Thoracic aorta (tissue), 2 donors: ENCODE results near the gene ZMAT5. TPM values are rescaled to one million over a fixed set of nuclear protein-coding genes. Genes with fewer than 3 reads are reported as not detected.
"Not testable (repeated sequence)": the region's sequence is repeated elsewhere in the genome, so short reads cannot be mapped to it uniquely, and the experiment has no call there.

Experiments
- ATAC-seq: fragments of 150-250 bp; one replicate; pipeline ENCODE4 v1.8.0; 2017; ENCODE audit warnings: low read depth; ENCODE audit not compliant: insufficient number of reproducible peaks, low FRiP score
- DNase-seq: peaks from one replicate; pipeline ENCODE4 v3.0.0-alpha.2; 2020; ENCODE audit warnings: low spot score
- H3K27ac ChIP-seq, 2 donors: fragments of 200-600 bp; sonication (generic); 1 replicate in 1 of 2; 2 replicates in 1 of 2; pipeline ENCODE4 v1.5.1; 2016; ENCODE audit warnings: mild to moderate bottlenecking in 2 of 2, moderate library complexity in 2 of 2
- H3K27me3 ChIP-seq: fragments of 200-600 bp; sonication (generic); replicated peaks from 2 replicates; pipeline ENCODE4 v1.6.0; 2016; ENCODE audit warnings: mild to moderate bottlenecking; ENCODE audit not compliant: insufficient read depth
- H3K36me3 ChIP-seq: fragments of 200-600 bp; sonication (generic); one replicate; pipeline ENCODE4 v1.5.1; 2016
- H3K4me1 ChIP-seq, 2 donors: fragments of 200-600 bp; sonication (generic); 1 replicate in 1 of 2; 2 replicates in 1 of 2; pipeline versions ENCODE4 v1.5.1 to v1.6.0; 2016; ENCODE audit warnings: low read depth in 2 of 2, mild to moderate bottlenecking in 1 of 2; ENCODE audit not compliant: control insufficient read depth in 1 of 2
- H3K4me3 ChIP-seq: fragments of 200-600 bp; sonication (generic); 2 replicates; pipeline ENCODE4 v1.5.1; 2016; ENCODE audit warnings: mild to moderate bottlenecking
- H3K9me3 ChIP-seq: fragments of 200-600 bp; sonication (generic); 2 replicates; pipeline ENCODE4 v1.5.1; 2016
- CTCF ChIP-seq: fragments of 200-600 bp; sonication (generic); IDR thresholded peaks from one replicate; pipeline ENCODE4 v1.5.1; 2019; ENCODE audit warnings: antibody characterized with exemption
- total RNA-seq, 2 donors: library from RNA; depleted of rRNA; stranded (reverse); fragments of >200 nt; gene quantifications; one replicate each; pipeline versions ENCODE4 v1.1.0 to v1.2.3, GENCODE V29; 2016

Gene ZMAT5
- total RNA-seq, 2 donors from 2014 or later, result 11.0 to 26.8 TPM

GRCh38 chr22:29756341-29756740 lies 10.5 kb downstream of the ZMAT5 start:
- Histone ChIP-seq H3K27ac (no peak overlapping the region), H3K9me3 (no peaks in the 10 kb centered on the region), H3K27me3 (no peaks in the 10 kb centered on the region), H3K4me3 (no peak overlapping the region), H3K4me1 (no peaks in the 10 kb centered on the region), H3K36me3 (peaks cover 3% of the 10 kb centered on the region)
- ATAC-seq (no peak), DNase-seq (no peak)
- TF ChIP-seq CTCF, result no peak

- Histone ChIP-seq H3K9me3 (no peaks in the 10 kb centered on the region), H3K27me3 (no peaks in the 10 kb centered on the region)
- no peak for ATAC-seq
Measured at GRCh38 chr22:29755889-29756288, 10.9 kb downstream of the ZMAT5 start.

GRCh38 chr22:29754658-29755395 lies 12.0 kb downstream of the ZMAT5 start:
- not testable (repeated sequence) for H3K27me3 ChIP-seq, H3K36me3 ChIP-seq, H3K27ac ChIP-seq, H3K9me3 ChIP-seq, ATAC-seq, DNase-seq, H3K4me3 ChIP-seq, H3K4me1 ChIP-seq

More at GRCh38 chr22:29755889-29756288, 10.9 kb downstream of the ZMAT5 start:
- Histone ChIP-seq H3K4me3 (no peak overlapping the region), H3K4me1 (no peaks in the 10 kb centered on the region), H3K27ac (no peak overlapping the region), H3K36me3 (peaks cover 3% of the 10 kb centered on the region)
- TF ChIP-seq CTCF, result no peak
- no peak for DNase-seq

GRCh38 chr22:29753808-29754657 lies 12.8 kb downstream of the ZMAT5 start:
- ATAC-seq (no peak), DNase-seq (no peak)
- TF ChIP-seq CTCF, result no peak
- Histone ChIP-seq H3K36me3 (peaks cover 3% of the 10 kb centered on the region), H3K27me3 (no peaks in the 10 kb centered on the region), H3K9me3 (no peaks in the 10 kb centered on the region), H3K4me3 (no peak overlapping the region), H3K4me1 (no peaks in the 10 kb centered on the region), H3K27ac (no peak overlapping the region)

GRCh38 chr22:29751669-29752068 lies 15.1 kb downstream of the ZMAT5 start:
- H3K27me3 ChIP-seq, result no peaks in the 10 kb centered on the region
- H3K4me3 ChIP-seq, result no peak overlapping the region
- no peak for TF ChIP-seq CTCF
- ATAC-seq (no peak), DNase-seq (no peak)
- no peak overlapping the region for H3K27ac ChIP-seq
- H3K36me3 ChIP-seq, result peaks cover 23% of the 10 kb centered on the region
- H3K9me3 ChIP-seq, result no peaks in the 10 kb centered on the region
- no peaks in the 10 kb centered on the region for H3K4me1 ChIP-seq
